ENCODE data around the gene TRIM41. TPM values are rescaled to one million over a fixed set of nuclear protein-coding genes. Genes with fewer than 3 reads are reported as not detected.

TRIM41 gene
- total RNA-seq, 2 experiments from 2014 or later, result 35.3 to 36.4 TPM

- Mint-ChIP-seq H3K36me3 (peaks cover 47% of the 10 kb centered on the region), H3K27ac (peak overlapping the region; percentile 99), H3K4me3 (peak overlapping the region; percentile 96), H3K27me3 (no peaks in the 10 kb centered on the region), H3K9me3 (no peaks in the 10 kb centered on the region), H3K4me1 (ENCODE audit: low read depth) (peaks cover 57% of the 10 kb centered on the region)
- DNase-seq, result no peak
- intact Hi-C loops (cut with micrococcal nuclease), result loop anchor here (1.0 to 10.0 kb wide), 2 partner anchors 16 to 751 kb away; partner anchors contain the start of genes CNOT6 and TRIM52
- POLR2A ChIA-PET, result interaction anchor here (0.9 to 12.0 kb wide), 8 partner anchors 10 to 61 kb away, joined by 3 to 100 read pairs (median 11); partner anchors contain the start of genes TRIM41 and TRIM52
- CTCF ChIA-PET, result interaction anchor here (1.2 to 1.5 kb wide), 3 partner anchors 12 to 41 kb away, joined by 3 to 4 read pairs (median 3); partner anchors contain the start of gene TRIM7
Observed at GRCh38 chr5:181245427-181246275, 22.6 kb downstream of the TRIM41 start.

- CTCF ChIA-PET, result interaction anchor here (0.8 to 1.5 kb wide), 4 partner anchors 12 to 42 kb away, joined by 3 to 4 read pairs (median 3); partner anchors contain the start of gene TRIM7
- Mint-ChIP-seq H3K36me3 (peaks cover 40% of the 10 kb centered on the region), H3K27ac (peak overlapping the region; percentile 99), H3K27me3 (no peaks in the 10 kb centered on the region), H3K4me1 (ENCODE audit: low read depth) (peaks cover 59% of the 10 kb centered on the region), H3K9me3 (no peaks in the 10 kb centered on the region), H3K4me3 (peak overlapping the region; percentile 96)
- intact Hi-C loops (cut with micrococcal nuclease), result loop anchor here (1.0 to 10.0 kb wide), 2 partner anchors 15 to 752 kb away; partner anchors contain the start of genes CNOT6 and TRIM52
- DNase-seq, result peak; percentile 92
- POLR2A ChIA-PET, result interaction anchor here (0.9 to 12.0 kb wide), 7 partner anchors 9 to 62 kb away, joined by 3 to 100 read pairs (median 8); partner anchors contain the start of genes TRIM41 and TRIM52
Observed at GRCh38 chr5:181246276-181247049, 23.4 kb downstream of the TRIM41 start.

- no peak for DNase-seq
- Mint-ChIP-seq H3K27ac (peak overlapping the region; percentile 99), H3K27me3 (no peaks in the 10 kb centered on the region), H3K4me1 (ENCODE audit: low read depth) (peaks cover 55% of the 10 kb centered on the region), H3K4me3 (peak overlapping the region; percentile 96), H3K36me3 (peaks cover 27% of the 10 kb centered on the region), H3K9me3 (no peaks in the 10 kb centered on the region)
- intact Hi-C loops (cut with micrococcal nuclease), result loop anchor here (10.0 kb wide), 1 partner anchor 753 kb away; the partner anchor contains the start of gene CNOT6
- ChIA-PET CTCF (no interaction called here), POLR2A (interaction anchor here (3.2 kb wide), 1 partner anchor 12 kb away, joined by 31 read pairs; the partner anchor contains the start of gene TRIM52)
Observed at GRCh38 chr5:181248277-181248676, 25.2 kb downstream of the TRIM41 start.

GRCh38 chr5:181255276-181255675, 32.2 kb downstream of the TRIM41 start:
- Mint-ChIP-seq H3K9me3 (no peaks in the 10 kb centered on the region), H3K4me3 (no peak overlapping the region), H3K4me1 (ENCODE audit: low read depth) (peaks cover 66% of the 10 kb centered on the region), H3K27me3 (no peaks in the 10 kb centered on the region), H3K36me3 (peaks cover 30% of the 10 kb centered on the region), H3K27ac (peak overlapping the region; percentile 51)
- no peak for DNase-seq
- POLR2A ChIA-PET, result interaction anchor here (0.6 to 1.4 kb wide), 3 partner anchors 9 to 536 kb away, joined by 3 to 5 read pairs (median 3); no protein-coding TSS in a partner anchor
- CTCF ChIA-PET, result no interaction called here
- intact Hi-C loops (cut with micrococcal nuclease), result no loop called here

- Mint-ChIP-seq H3K36me3 (peaks cover 33% of the 10 kb centered on the region), H3K9me3 (no peaks in the 10 kb centered on the region), H3K4me1 (ENCODE audit: low read depth) (peaks cover 60% of the 10 kb centered on the region), H3K27ac (peak overlapping the region; percentile 61), H3K27me3 (no peaks in the 10 kb centered on the region), H3K4me3 (no peak overlapping the region)
- intact Hi-C loops (cut with micrococcal nuclease), result no loop called here
- no peak for DNase-seq
- ChIA-PET CTCF (no interaction called here), POLR2A (interaction anchor here (1.1 to 2.2 kb wide), 3 partner anchors 10 to 14 kb away, joined by 3 to 6 read pairs (median 3); no protein-coding TSS in a partner anchor)
Observed at GRCh38 chr5:181255836-181256578, 32.9 kb downstream of the TRIM41 start.

GRCh38 chr5:181258576-181258975, 35.5 kb downstream of the TRIM41 start:
- Mint-ChIP-seq H3K4me3 (peak overlapping the region; percentile 96), H3K9me3 (no peaks in the 10 kb centered on the region), H3K27ac (no peak overlapping the region), H3K4me1 (ENCODE audit: low read depth) (peaks cover 53% of the 10 kb centered on the region), H3K27me3 (no peaks in the 10 kb centered on the region), H3K36me3 (peaks cover 29% of the 10 kb centered on the region)
- ChIA-PET CTCF (interaction anchor here (1.1 to 1.4 kb wide), 2 partner anchors 13 to 14 kb away, joined by 3 to 4 read pairs; partner anchors contain the start of gene RACK1), POLR2A (interaction anchor here (3.7 kb wide), 1 partner anchor 12 kb away, joined by 31 read pairs; no protein-coding TSS in a partner anchor)
- intact Hi-C loops (cut with micrococcal nuclease), result no loop called here
- DNase-seq, result no peak

- no peak overlapping the region for H3K27ac Mint-ChIP-seq
- no peak for DNase-seq
- ChIA-PET POLR2A (interaction anchor here (1.4 to 3.7 kb wide), 6 partner anchors 8 to 52 kb away, joined by 6 to 60 read pairs (median 24); partner anchors contain the start of genes RACK1 and TRIM41), CTCF (interaction anchor here (1.3 to 1.6 kb wide), 3 partner anchors 18 to 69 kb away, joined by 4 to 5 read pairs (median 4); no protein-coding TSS in a partner anchor)
- no peaks in the 10 kb centered on the region for H3K9me3 Mint-ChIP-seq
- intact Hi-C loops (cut with micrococcal nuclease), result no loop called here
- peak overlapping the region; percentile 96 for H3K4me3 Mint-ChIP-seq
- H3K27me3 Mint-ChIP-seq, result no peaks in the 10 kb centered on the region
- H3K4me1 Mint-ChIP-seq (ENCODE audit: low read depth), result peaks cover 52% of the 10 kb centered on the region
- H3K36me3 Mint-ChIP-seq, result peaks cover 31% of the 10 kb centered on the region
Observed at GRCh38 chr5:181259283-181259682, 36.2 kb downstream of the TRIM41 start.

- POLR2A ChIA-PET, result interaction anchor here (0.8 to 3.7 kb wide), 11 partner anchors 9 to 100 kb away, joined by 3 to 60 read pairs (median 11); partner anchors contain the start of genes RACK1 and TRIM41
- intact Hi-C loops (cut with micrococcal nuclease), result no loop called here
- DNase-seq, result no peak
- Mint-ChIP-seq H3K27ac (peak overlapping the region; percentile 97), H3K4me3 (peak overlapping the region; percentile 96), H3K9me3 (no peaks in the 10 kb centered on the region), H3K4me1 (ENCODE audit: low read depth) (peaks cover 45% of the 10 kb centered on the region), H3K36me3 (peaks cover 28% of the 10 kb centered on the region), H3K27me3 (no peaks in the 10 kb centered on the region)
- CTCF ChIA-PET, result interaction anchor here (1.2 to 2.6 kb wide), 7 partner anchors 8 to 76 kb away, joined by 3 to 7 read pairs (median 5); no protein-coding TSS in a partner anchor
Observed at GRCh38 chr5:181259974-181260719, 37.1 kb downstream of the TRIM41 start.

- CTCF ChIA-PET, result interaction anchor here (1.2 to 2.6 kb wide), 7 partner anchors 9 to 76 kb away, joined by 3 to 7 read pairs (median 5); no protein-coding TSS in a partner anchor
- Mint-ChIP-seq H3K27ac (peak within 1 kb of the TSS; percentile 97), H3K27me3 (no peaks in the 10 kb centered on the region), H3K4me1 (ENCODE audit: low read depth) (peaks cover 38% of the 10 kb centered on the region), H3K36me3 (peaks cover 22% of the 10 kb centered on the region), H3K9me3 (no peaks in the 10 kb centered on the region), H3K4me3 (peak within 1 kb of the TSS; percentile 96)
- intact Hi-C loops (cut with micrococcal nuclease), result loop anchor here (1.0 kb wide), 4 partner anchors 15 to 77 kb away; partner anchors contain the start of gene TRIM41
- POLR2A ChIA-PET, result interaction anchor here (0.8 to 3.7 kb wide), 14 partner anchors 9 to 431 kb away, joined by 3 to 60 read pairs (median 6); partner anchors contain the start of genes RACK1 and TRIM41
- DNase-seq, result peak; percentile 93
Observed at GRCh38 chr5:181260720-181261319, 37.7 kb downstream of the TRIM41 start, which contains the start of gene TRIM52. Gene TRIM52, minus strand, starts transcription at chr5:181261143. Its CDS starts 330 bp downstream, at chr5:181260813.

Data from activated CD4-positive, alpha-beta memory T cell treated with anti-CD3 and anti-CD28 coated beads for 36 hours (primary cell).